ENCODE measurements around the gene TLCD1. TPM values are rescaled to one million over a fixed set of nuclear protein-coding genes. Genes with fewer than 3 reads are reported as not detected.
A peak's percentile ranks its signal among the peaks of the same experiment; 100 is the strongest.

TLCD1 gene
- total RNA-seq, 6 donors from 2014 or later: 4.1 to 25.8 (median 14.1) TPM

DNA sequence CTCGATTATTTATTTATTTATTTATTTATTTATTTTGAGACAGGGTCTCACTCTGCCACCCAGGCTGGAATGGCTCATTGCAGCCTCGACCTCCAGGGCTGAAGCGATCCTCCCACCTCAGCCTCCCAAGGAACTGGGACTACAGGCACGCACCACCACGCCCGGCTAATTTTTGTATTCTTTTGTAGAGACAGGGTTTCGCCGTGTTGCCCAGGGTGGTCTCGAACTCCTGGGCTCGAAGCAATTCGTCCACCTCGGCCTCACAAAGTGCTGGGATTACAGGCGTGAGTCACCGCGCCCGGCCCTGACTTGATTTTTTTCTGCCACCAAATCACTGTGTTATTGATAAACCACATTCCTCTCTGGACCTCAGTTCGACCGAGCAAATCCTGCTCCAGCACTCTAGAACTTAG is 7.0 kb downstream of the TLCD1 start:
- peaks cover 45 to 75% (median 65%) of the 10 kb centered on the region in 4 donors for H3K4me1 ChIP-seq

DNA sequence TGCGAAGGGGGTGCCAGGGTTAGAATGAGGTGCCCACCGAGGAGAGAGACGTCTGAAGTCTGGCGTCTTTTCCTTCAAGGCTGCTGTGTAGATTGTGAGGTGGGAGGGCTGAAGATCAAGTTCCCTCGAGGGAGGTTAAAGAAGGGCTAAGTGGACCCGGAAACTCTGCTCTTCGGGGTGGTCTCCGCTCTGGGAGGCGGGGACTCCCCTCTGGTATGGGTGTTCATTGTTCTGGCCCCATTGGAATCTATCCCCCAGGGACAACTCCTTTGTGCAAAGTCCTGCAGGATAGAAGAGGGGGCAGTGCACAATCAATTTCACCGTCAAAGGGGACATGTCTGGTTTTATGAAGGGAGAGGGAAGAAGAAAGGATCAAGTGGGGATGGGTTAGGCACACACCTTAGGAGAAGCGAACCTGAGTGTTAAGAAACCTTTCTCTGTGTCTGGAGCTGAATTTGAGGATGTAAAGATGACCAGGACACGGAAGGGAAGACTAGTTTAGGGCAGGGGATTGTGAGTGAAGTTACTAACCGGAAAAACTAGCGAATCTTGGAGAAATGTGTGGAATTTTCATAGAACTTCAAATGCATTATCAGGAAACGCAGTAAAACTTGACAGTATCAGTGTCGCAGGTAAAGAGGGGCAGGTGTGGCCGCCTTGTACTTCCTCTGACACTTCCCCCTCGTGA is 7.6 kb downstream of the TLCD1 start:
- DNase-seq: no peak
- 51% methylated on average over 18 of the region's 18 CpGs for WGBS, 2 donors

More for the DNA sequence above, 7.0 kb downstream of the TLCD1 start:
- WGBS, 2 donors: 34 to 46% methylated on average over 18 of the region's 18 CpGs
- Histone ChIP-seq H3K4me3 (peak overlapping the region in 3 of 4 donors; percentile 70 to 96 (median 94)), H3K36me3 (peaks cover 10 to 47% (median 32%) of the 10 kb centered on the region in 4 donors), H3K27ac (peak overlapping the region; percentile 81 to 92 (median 88)), H3K9me3 (no peaks in the 10 kb centered on the region), H3K27me3 (no peaks in the 10 kb centered on the region)
- TF ChIP-seq POLR2A (IDR thresholded peaks at IDR 0.05): no peak
- TF ChIP-seq EP300 (IDR thresholded peaks at IDR 0.05): no peak
- TF ChIP-seq, protein P1, sequence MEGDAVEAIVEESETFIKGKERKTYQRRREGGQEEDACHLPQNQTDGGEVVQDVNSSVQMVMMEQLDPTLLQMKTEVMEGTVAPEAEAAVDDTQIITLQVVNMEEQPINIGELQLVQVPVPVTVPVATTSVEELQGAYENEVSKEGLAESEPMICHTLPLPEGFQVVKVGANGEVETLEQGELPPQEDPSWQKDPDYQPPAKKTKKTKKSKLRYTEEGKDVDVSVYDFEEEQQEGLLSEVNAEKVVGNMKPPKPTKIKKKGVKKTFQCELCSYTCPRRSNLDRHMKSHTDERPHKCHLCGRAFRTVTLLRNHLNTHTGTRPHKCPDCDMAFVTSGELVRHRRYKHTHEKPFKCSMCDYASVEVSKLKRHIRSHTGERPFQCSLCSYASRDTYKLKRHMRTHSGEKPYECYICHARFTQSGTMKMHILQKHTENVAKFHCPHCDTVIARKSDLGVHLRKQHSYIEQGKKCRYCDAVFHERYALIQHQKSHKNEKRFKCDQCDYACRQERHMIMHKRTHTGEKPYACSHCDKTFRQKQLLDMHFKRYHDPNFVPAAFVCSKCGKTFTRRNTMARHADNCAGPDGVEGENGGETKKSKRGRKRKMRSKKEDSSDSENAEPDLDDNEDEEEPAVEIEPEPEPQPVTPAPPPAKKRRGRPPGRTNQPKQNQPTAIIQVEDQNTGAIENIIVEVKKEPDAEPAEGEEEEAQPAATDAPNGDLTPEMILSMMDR (IDR thresholded peaks at IDR 0.05): no peak
- TF ChIP-seq POLR2AphosphoS5 (IDR thresholded peaks at IDR 0.05): no peak
- DNase-seq: no peak
- ATAC-seq (ENCODE audit: low FRiP score in 2 of 2): peak in 1 of 2 donors; percentile 21

GRCh38 chr17:28717578-28718332 is 8.3 kb downstream of the TLCD1 start, which contains the start of gene RAB34:
Gene RAB34 (minus strand): TSS chr17:28717868. CDS start chr17:28717266, 602 bp downstream.
- ATAC-seq (ENCODE audit: low FRiP score in 2 of 2) (peak; percentile 70 to 72), DNase-seq (peak; percentile 83 to 92)
- no peaks in the 10 kb centered on the region for H3K27me3 ChIP-seq
- no peaks in the 10 kb centered on the region for H3K9me3 ChIP-seq
- H3K36me3 ChIP-seq: peaks cover 1 to 38% (median 22%) of the 10 kb centered on the region in 4 donors
- TF ChIP-seq, protein P1 (IDR thresholded peaks at IDR 0.05): peak in 2 of 6 experiments; percentile 27 to 30
- TF ChIP-seq EP300 (IDR thresholded peaks at IDR 0.05) (no peak), POLR2A (IDR thresholded peaks at IDR 0.05) (peak in 2 of 4 donors; percentile 57 to 69), POLR2AphosphoS5 (IDR thresholded peaks at IDR 0.05) (peak; percentile 34 to 51)
- peaks cover 41 to 62% (median 53%) of the 10 kb centered on the region in 4 donors for H3K4me1 ChIP-seq
- peak within 1 kb of the TSS; percentile 81 to 92 (median 88) for H3K27ac ChIP-seq
- WGBS, 2 donors: 9 to 30% methylated on average over 9 to 45 of the region's 60 CpGs
- H3K4me3 ChIP-seq: peak within 1 kb of the TSS; percentile 18 to 71 (median 52)

More for the DNA sequence above, 7.6 kb downstream of the TLCD1 start:
- TF ChIP-seq POLR2A (IDR thresholded peaks at IDR 0.05): no peak
- TF ChIP-seq POLR2AphosphoS5 (IDR thresholded peaks at IDR 0.05): no peak
- TF ChIP-seq, protein P1 (IDR thresholded peaks at IDR 0.05): no peak
- TF ChIP-seq EP300 (IDR thresholded peaks at IDR 0.05): no peak
- Histone ChIP-seq H3K36me3 (peaks cover 8 to 45% (median 29%) of the 10 kb centered on the region in 4 donors), H3K4me1 (peaks cover 45 to 69% (median 60%) of the 10 kb centered on the region in 4 donors), H3K9me3 (no peaks in the 10 kb centered on the region), H3K27me3 (no peaks in the 10 kb centered on the region), H3K27ac (peak overlapping the region; percentile 81 to 92 (median 88)), H3K4me3 (peak overlapping the region in 3 of 4 donors; percentile 43 to 71 (median 60))
- no peak for ATAC-seq (ENCODE audit: low FRiP score in 2 of 2)

DNA sequence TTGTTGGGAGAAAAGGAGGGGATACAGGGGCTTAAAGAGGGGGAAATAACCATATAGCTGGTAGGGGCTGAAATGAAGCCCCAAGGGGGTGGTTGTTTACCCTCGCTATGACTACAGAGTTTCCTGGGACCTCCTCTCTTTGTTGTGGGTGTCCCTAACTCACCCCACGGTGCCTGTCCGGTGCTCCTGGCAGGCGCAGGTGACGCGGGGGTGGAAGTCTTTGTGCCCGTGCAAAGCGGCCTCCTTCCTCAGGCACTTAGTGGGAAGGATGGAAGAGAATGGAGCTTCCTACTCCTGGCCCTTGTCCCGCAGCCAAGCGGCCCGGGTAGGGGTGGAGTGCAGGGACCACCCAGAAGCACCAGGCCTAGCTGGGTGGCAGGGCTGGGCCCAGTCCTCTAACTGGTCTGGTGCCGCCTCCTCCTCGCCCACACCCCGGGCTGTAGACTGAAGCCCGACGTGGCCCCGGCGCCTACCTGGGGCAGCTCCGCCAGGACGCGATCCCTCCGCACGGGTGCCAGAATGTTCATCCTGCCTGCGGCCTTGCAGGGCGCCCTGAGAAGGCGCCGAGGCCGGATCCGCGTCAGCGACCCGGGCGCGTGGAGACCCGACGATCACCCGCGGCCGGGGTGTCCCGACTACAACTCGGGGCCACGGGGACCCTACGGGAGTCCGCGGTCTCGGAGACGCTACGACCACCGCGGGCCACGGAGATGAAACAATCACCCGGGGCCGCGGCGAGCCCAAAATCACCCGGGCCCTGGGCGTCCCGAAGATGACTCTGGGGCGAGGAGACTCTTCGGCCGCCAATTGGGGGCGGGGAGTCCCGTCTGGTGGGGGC is 9.1 kb downstream of the TLCD1 start:
- Histone ChIP-seq H3K27ac (peak overlapping the region; percentile 81 to 92 (median 88)), H3K36me3 (peaks cover 0 to 30% (median 14%) of the 10 kb centered on the region in 4 donors), H3K27me3 (no peaks in the 10 kb centered on the region), H3K9me3 (no peaks in the 10 kb centered on the region), H3K4me3 (peak overlapping the region; percentile 18 to 71 (median 52)), H3K4me1 (peaks cover 40 to 61% (median 52%) of the 10 kb centered on the region in 4 donors)
- WGBS, 2 donors: 14 to 68% methylated on average over 6 to 30 of the region's 63 CpGs
- TF ChIP-seq POLR2A (IDR thresholded peaks at IDR 0.05): peak in 1 of 4 donors; percentile 19
- TF ChIP-seq, protein P1 (IDR thresholded peaks at IDR 0.05): no peak
- ATAC-seq (ENCODE audit: low FRiP score in 2 of 2) (peak in 1 of 2 donors; percentile 11), DNase-seq (peak; percentile 38 to 88)

Measured in upper lobe of left lung (tissue), 6 donors.